ENCODE results near the gene RPS24. TPM values are rescaled to one million over a fixed set of nuclear protein-coding genes. Genes with fewer than 3 reads are reported as not detected.
A peak's percentile ranks its signal among the peaks of the same experiment; 100 is the strongest.

The RPS24 gene
- total RNA-seq, 1 donor from 2014 or later: 1,836 TPM

DNA sequence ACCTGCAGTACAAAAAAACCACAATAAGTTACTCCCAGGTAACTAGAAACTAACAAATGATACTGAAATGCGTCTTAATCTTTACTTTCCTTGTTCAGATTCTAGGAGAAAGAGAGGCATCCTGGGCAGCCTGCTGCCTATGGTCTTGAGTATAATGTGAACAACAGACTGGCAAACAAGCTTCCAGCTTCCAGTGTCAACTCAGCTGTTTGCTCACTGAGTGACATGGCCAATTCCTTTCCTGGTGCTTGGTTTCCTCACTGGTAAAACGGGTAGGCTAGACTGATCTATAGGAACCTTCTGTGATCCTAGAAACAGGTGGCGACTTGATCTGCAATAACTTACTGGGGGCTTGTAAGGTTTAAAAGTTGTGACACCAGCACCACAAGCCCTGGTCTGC is 14.4 kb upstream of the RPS24 start:
- Mint-ChIP-seq H3K36me3 (peaks cover 24% of the 10 kb centered on the region), H3K27ac (no peak overlapping the region), H3K4me3 (no peak overlapping the region), H3K27me3 (no peaks in the 10 kb centered on the region), H3K9me3 (no peaks in the 10 kb centered on the region), H3K4me1 (ENCODE audit: unreplicated experiment) (no peaks in the 10 kb centered on the region)
- TF ChIP-seq, protein P1, sequence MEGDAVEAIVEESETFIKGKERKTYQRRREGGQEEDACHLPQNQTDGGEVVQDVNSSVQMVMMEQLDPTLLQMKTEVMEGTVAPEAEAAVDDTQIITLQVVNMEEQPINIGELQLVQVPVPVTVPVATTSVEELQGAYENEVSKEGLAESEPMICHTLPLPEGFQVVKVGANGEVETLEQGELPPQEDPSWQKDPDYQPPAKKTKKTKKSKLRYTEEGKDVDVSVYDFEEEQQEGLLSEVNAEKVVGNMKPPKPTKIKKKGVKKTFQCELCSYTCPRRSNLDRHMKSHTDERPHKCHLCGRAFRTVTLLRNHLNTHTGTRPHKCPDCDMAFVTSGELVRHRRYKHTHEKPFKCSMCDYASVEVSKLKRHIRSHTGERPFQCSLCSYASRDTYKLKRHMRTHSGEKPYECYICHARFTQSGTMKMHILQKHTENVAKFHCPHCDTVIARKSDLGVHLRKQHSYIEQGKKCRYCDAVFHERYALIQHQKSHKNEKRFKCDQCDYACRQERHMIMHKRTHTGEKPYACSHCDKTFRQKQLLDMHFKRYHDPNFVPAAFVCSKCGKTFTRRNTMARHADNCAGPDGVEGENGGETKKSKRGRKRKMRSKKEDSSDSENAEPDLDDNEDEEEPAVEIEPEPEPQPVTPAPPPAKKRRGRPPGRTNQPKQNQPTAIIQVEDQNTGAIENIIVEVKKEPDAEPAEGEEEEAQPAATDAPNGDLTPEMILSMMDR (conservative IDR thresholded peaks at IDR 0.05): no peak
- DNase-seq (ENCODE audit: extremely low spot score, unreplicated experiment): no peak

DNA sequence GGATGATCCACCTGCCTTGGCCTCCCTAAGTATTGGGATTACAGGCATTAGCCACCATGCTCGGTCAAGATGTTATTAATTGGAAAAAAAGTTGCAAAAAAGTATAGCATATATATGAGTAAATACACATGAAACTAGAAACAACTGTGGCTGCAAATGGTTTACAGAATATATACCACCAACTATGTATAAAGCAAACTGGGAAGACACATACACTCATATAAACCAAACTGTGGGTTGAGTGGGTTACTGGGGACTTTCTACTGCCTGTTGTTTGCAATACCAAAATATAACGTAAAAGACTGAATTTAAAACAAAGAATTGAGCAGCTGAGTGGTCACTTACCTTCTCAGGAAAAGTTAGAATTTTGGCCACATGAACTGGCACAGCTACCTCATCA is 12.5 kb upstream of the RPS24 start:
- Mint-ChIP-seq H3K27me3 (no peaks in the 10 kb centered on the region), H3K9me3 (no peaks in the 10 kb centered on the region), H3K36me3 (peaks cover 36% of the 10 kb centered on the region), H3K4me3 (no peak overlapping the region), H3K27ac (no peak overlapping the region), H3K4me1 (ENCODE audit: unreplicated experiment) (no peaks in the 10 kb centered on the region)
- DNase-seq (ENCODE audit: extremely low spot score, unreplicated experiment): no peak
- TF ChIP-seq, protein P1 (conservative IDR thresholded peaks at IDR 0.05): no peak

DNA sequence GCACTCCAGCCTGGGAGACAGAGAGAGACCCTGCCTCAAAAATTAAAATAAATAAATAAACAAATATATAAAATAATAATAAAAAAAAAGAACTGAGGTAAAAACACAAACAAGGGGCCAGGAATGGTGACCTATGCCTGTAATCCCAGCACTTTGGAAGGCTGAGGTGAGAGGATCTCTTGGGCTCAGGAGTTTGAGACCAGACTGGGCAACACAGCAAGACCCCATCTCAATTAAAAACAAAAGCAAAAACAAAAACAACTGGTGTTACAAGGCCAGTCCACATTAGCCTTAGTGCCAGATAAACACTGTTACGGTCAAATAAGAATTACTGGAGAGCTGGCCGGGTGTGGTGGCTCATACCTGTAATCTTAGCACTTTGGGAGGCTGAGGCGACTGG is 9.9 kb upstream of the RPS24 start:
- H3K9me3 Mint-ChIP-seq: no peaks in the 10 kb centered on the region
- H3K4me1 Mint-ChIP-seq (ENCODE audit: unreplicated experiment): peaks cover 9% of the 10 kb centered on the region
- H3K36me3 Mint-ChIP-seq: peaks cover 38% of the 10 kb centered on the region
- TF ChIP-seq, protein P1 (conservative IDR thresholded peaks at IDR 0.05): no peak
- DNase-seq (ENCODE audit: extremely low spot score, unreplicated experiment): no peak
- H3K4me3 Mint-ChIP-seq: no peak overlapping the region
- no peaks in the 10 kb centered on the region for H3K27me3 Mint-ChIP-seq
- no peak overlapping the region for H3K27ac Mint-ChIP-seq

DNA sequence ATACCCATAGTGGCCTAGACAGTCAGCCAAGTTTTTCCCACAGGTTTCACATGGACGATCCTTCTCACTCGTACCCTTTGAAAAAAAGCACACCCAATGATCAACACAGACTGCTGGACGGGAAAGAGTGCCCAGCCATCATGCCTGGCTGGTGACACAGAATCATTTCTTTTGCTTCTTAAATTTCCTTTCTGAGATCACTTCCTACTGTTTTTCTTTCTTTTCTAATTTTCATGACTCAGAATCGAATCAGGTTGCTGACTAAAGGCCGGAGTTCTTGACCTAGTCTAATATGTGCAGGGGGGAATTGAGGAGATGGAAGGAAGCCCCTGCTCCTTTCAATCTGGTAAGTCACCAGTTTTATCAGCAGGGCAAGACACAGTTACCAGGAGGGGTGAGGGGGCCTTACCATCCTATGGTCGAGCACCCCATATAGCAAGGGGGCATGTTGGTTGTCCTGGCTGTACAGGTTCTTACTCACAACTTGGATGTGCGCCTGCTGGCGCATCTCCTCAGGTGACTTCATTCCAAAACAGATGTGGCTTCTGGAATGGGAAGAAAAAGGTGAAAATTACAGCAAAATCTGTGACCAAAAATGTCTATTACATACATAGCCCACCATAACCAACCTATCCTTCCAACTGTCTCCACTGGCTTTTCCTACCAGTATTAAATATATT is 7.8 kb upstream of the RPS24 start:
- Mint-ChIP-seq H3K36me3 (peaks cover 37% of the 10 kb centered on the region), H3K9me3 (peaks cover 6% of the 10 kb centered on the region), H3K27ac (no peak overlapping the region), H3K4me3 (peak overlapping the region; percentile 38), H3K4me1 (ENCODE audit: unreplicated experiment) (peaks cover 22% of the 10 kb centered on the region), H3K27me3 (no peaks in the 10 kb centered on the region)
- TF ChIP-seq, protein P1 (conservative IDR thresholded peaks at IDR 0.05): no peak
- DNase-seq (ENCODE audit: extremely low spot score, unreplicated experiment): no peak

DNA sequence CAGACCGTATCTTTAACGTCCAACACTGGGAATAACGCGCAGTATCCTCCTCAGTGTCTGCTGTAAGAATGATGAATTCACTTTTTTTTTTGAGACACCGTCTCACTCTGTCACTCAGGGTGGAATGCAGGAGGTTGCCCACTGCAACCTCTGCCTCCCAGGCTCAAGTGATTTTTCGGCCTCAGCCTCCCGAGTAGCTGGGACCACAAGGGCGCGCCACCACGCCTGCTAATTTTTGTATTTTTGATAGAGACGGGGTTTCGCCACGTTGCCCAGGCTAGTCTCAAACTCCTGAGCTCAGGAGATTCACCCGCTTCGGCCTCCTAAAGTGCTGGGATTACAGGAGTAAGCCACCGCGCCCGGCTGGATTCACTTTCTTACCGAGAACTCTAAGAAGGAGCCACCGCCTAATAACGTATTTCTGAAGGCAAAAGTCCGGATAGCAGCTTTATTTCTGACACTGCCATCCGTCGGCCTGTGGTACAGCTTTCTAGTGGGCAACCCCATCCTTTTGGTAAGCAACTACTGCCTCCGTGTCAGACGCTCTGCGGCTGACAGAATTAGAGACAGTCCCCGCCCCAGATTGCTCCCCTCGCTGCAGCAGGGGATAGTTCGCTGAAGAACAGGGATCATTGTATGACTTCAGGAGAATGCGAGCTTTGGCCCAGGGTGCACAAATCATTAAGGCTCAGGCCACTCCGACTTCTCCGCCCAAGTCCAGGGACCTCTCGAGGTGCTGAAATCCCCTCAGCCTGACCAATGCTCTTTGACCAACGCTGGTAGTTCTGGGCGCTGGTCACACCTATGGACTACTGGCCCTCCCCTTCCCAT is 5.0 kb upstream of the RPS24 start:
- H3K27ac Mint-ChIP-seq: peak overlapping the region; percentile 92
- DNase-seq (ENCODE audit: extremely low spot score, unreplicated experiment): no peak
- H3K4me3 Mint-ChIP-seq: peak overlapping the region; percentile 99
- peaks cover 30% of the 10 kb centered on the region for H3K36me3 Mint-ChIP-seq
- TF ChIP-seq, protein P1 (conservative IDR thresholded peaks at IDR 0.05): no peak
- H3K27me3 Mint-ChIP-seq: no peaks in the 10 kb centered on the region
- peaks cover 22% of the 10 kb centered on the region for H3K4me1 Mint-ChIP-seq (ENCODE audit: unreplicated experiment)
- H3K9me3 Mint-ChIP-seq: peaks cover 6% of the 10 kb centered on the region
